ENCODE measurements around the gene CCT2. TPM values are rescaled to one million over a fixed set of nuclear protein-coding genes. Genes with fewer than 3 reads are reported as not detected.
A peak's percentile ranks its signal among the peaks of the same experiment; 100 is the strongest.

The CCT2 gene
- total and polyA plus RNA-seq, 10 of the 15 experiments (the other 5 are each of a cell fraction or from before 2014, with no cell fraction given), result 242 to 418 (median 348) TPM

DNA sequence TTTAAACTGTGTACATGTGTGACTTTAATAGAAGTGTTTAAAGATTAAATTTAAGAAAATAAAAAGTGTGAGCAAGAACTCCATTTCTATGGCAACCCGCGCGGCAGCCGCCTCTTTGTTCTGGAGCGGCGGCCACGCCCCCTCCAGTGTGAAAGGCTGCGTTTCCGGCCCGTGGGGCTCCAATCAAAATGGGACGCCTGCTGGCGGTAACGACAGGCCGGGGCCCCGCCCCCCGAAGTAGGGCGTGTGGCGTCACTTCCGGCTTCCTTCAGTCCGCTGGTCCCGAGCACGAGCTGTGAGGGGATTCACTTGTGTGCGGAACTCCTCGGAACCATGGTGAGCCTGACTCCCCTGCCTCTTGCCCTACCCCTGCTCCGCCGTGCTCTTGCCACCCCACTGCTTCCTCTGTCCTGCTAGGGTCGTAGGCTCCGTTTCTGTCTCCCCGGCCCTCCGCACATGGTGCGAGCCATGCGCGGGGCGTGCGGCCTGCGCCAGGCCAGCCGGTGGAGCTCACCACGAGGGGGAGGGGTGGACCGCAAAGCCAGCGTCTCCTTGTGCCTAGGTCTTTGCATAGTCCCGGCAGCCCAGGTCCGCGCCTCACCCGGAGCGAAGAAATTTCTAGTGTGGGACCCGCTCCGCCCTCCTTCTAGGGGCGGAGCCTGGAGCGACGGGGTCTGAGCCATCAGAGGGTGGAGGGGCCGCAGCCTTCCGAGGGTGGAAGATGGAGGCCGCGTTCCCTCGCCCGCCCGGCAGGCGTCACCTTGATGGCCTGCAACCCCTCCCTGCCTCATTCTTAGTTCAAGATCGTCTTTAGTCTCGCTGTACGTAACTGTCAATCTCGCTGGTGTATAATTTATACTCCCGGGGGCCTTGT lies at the start of gene CCT2 (continued):
- TF ChIP-seq NKRF (conservative IDR thresholded peaks at IDR 0.05) (peak; percentile 98), MYB (IDR thresholded peaks at IDR 0.05; ENCODE audit: borderline replicate concordance, low read depth, low read length) (no peak), IKZF2 (IDR thresholded peaks at IDR 0.05) (no peak; a peak in 1 of 4 replicates), NFIC (IDR thresholded peaks at IDR 0.05; ENCODE audit: low read depth, low read length) (no peak), RELB (IDR thresholded peaks at IDR 0.05; ENCODE audit: low read depth) (peak; percentile 78), ELK1 (IDR thresholded peaks at IDR 0.05; ENCODE audit: low read depth, low read length) (peak; percentile 80), ZNF687 (IDR thresholded peaks at IDR 0.05) (no peak; the same call in 1 of the 2 replicates), RFX5 (IDR thresholded peaks at IDR 0.05; ENCODE audit: low read depth, low read length) (peak; percentile 66; the same call in 1 of the 2 replicates), CBFB (IDR thresholded peaks at IDR 0.05; ENCODE audit: low read depth) (peak; percentile 88), RAD51 (IDR thresholded peaks at IDR 0.05) (no peak), PAX5 (IDR thresholded peaks at IDR 0.05; ENCODE audit: borderline replicate concordance, low read depth, low read length) (peak; percentile 32; the same call in 1 of the 2 replicates)
- TF ChIP-seq, protein P1, sequence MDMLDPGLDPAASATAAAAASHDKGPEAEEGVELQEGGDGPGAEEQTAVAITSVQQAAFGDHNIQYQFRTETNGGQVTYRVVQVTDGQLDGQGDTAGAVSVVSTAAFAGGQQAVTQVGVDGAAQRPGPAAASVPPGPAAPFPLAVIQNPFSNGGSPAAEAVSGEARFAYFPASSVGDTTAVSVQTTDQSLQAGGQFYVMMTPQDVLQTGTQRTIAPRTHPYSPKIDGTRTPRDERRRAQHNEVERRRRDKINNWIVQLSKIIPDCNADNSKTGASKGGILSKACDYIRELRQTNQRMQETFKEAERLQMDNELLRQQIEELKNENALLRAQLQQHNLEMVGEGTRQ (IDR thresholded peaks at IDR 0.05; ENCODE audit: borderline replicate concordance, low read depth, low read length), result no peak
- TF ChIP-seq, protein P2, sequence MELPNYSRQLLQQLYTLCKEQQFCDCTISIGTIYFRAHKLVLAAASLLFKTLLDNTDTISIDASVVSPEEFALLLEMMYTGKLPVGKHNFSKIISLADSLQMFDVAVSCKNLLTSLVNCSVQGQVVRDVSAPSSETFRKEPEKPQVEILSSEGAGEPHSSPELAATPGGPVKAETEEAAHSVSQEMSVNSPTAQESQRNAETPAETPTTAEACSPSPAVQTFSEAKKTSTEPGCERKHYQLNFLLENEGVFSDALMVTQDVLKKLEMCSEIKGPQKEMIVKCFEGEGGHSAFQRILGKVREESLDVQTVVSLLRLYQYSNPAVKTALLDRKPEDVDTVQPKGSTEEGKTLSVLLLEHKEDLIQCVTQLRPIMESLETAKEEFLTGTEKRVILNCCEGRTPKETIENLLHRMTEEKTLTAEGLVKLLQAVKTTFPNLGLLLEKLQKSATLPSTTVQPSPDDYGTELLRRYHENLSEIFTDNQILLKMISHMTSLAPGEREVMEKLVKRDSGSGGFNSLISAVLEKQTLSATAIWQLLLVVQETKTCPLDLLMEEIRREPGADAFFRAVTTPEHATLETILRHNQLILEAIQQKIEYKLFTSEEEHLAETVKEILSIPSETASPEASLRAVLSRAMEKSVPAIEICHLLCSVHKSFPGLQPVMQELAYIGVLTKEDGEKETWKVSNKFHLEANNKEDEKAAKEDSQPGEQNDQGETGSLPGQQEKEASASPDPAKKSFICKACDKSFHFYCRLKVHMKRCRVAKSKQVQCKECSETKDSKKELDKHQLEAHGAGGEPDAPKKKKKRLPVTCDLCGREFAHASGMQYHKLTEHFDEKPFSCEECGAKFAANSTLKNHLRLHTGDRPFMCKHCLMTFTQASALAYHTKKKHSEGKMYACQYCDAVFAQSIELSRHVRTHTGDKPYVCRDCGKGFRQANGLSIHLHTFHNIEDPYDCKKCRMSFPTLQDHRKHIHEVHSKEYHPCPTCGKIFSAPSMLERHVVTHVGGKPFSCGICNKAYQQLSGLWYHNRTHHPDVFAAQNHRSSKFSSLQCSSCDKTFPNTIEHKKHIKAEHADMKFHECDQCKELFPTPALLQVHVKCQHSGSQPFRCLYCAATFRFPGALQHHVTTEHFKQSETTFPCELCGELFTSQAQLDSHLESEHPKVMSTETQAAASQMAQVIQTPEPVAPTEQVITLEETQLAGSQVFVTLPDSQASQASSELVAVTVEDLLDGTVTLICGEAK (IDR thresholded peaks at IDR 0.05; ENCODE audit: borderline replicate concordance), result peak; percentile 87
